ENCODE data around the gene NPAS2.
A peak's percentile ranks its signal among the peaks of the same experiment; 100 is the strongest.

The NPAS2 gene

DNA sequence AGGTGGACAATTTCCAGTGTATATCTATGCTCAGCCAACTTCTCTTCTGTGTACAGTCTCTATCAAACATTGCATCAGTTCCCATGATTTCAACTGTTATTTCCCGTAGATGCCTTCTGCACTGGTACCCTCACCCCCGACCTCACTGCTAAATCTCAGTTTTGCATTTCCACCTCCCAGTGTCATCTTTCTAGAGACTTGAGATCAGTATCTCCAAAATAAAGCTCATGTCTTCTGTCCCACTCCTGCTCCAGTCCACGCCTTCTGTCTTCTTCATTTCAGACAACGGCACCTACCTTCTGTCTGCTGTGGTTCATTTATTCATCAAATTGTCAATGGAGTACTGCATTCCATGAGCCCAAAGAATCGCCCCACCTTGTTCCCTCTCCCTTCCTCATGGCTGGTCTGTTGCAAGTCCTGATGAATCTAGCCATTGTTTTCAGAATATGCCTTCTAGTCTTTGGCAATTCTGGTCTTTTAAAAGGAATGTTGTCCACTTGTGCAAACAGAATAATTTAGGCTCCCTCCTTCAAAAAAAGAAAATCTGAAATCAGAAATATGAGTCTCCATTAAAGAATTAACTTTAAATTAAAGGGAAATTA, 23.3 kb upstream of the NPAS2 start:
- DNase-seq, result no peak

DNA sequence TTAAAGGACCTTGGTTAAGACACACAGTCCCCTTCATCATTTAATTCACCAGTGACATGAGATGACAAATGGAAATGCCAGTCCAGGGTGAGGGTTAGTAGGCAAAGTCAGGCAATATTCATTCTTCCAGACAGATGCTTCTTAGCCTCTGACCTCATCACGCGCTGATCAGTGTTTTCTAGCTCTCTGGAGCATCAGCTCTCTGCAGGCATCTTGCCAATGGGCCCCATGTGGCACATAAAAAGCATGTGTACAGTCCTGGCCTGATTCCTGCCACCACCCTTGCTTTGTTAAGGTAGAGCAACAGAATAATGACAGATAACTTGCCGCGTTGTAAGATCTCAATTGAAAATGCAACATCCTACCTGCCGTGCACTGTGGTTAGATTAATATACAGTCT, 20.3 kb upstream of the NPAS2 start:
- DNase-seq, result peak; percentile 54

DNA sequence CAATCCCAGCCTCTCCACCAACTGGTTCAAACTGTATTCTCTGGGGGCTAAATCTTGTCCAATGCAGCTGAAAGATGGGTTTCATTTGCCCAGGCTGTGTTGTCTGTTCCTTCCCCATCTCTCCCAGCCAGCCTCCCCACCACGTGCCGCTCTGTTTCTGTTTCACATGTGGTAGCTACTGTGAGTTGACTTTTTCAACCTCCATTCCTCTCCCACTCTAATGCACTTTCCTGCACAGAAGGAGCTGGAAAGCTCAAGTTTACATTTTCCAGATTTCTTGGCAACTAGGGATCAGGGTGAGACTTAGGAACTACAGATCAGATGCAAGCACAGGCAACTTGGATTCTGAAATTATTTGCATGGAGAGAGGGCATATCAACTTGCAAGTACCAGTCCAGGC, 19.0 kb upstream of the NPAS2 start:
- DNase-seq, result no peak

DNA sequence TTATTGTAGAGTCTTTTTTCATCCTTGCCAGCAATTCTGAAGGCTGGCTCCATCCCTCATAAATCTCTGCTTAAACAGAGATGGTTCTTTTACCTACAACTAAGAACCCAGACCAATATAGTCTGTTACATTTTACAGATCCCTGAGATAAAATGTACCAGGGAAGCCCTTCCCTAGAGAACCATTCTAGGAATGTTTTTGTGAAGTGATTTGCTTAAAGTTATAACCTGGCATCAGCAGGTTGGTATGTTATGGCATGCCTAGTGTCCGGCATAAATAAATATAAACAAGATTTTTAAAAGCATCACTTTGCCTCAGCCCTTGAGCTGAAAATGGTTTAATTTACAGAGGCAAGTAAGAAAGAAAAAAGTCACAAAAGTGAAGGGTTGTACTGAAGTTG, 18.5 kb upstream of the NPAS2 start:
- DNase-seq, result no peak

DNA sequence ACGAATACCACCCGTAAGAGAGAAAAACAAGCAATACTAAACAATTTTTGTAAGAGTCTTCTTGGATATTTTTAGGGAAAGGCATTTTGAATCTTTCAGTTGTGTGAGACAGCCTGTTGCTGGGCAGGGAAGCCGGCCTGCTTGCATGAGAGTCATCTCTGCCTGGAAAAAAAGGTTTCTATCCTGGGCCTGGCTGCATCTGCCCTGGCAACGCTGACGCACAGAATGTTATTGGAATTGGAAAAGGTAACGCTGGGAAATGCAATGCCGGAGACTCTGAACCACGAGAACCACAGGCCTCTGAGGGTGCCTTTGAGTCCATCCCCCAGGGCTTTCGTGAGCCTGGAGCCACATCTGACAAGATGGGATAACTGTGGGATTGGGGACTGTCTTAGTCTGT, 17.9 kb upstream of the NPAS2 start:
- DNase-seq, result no peak

DNA sequence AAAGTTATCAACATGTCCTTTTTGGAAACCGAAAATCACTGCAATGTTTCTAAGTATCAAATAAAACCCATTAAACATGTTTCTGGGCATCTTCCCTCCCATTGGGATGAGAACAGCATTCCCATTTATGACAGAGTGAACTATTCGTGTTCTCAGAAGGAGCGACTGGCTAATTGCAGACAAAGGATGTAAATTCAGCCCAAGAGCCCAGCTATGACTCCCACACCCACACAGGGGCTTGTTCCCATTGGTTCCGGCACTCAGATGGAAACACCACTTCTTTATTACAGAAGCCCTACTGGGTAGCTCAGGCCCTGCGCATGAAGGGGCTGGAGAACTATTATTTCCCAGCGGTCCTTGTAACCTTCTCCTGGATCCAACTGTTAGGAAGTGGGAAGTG, 16.6 kb upstream of the NPAS2 start:
- no peak for DNase-seq

DNA sequence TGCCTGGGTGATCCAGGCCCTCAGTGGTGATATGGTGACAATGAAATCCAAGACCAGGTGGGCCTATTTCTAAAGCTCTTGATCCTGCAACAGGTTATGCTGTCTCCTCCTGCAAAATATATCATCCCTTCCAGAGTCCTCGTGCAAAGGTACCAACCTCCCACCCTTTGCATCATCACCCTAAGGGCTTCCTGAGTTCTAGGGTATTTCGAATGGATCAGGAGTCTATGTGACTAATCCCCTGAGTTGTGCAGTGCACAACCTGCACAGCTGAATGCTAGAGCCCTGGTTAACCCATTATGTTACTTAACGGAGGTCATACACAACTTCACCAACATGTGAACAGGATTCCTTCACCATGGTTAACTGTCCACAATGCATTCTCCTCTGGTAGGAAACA, 13.4 kb upstream of the NPAS2 start:
- DNase-seq, result no peak

DNA sequence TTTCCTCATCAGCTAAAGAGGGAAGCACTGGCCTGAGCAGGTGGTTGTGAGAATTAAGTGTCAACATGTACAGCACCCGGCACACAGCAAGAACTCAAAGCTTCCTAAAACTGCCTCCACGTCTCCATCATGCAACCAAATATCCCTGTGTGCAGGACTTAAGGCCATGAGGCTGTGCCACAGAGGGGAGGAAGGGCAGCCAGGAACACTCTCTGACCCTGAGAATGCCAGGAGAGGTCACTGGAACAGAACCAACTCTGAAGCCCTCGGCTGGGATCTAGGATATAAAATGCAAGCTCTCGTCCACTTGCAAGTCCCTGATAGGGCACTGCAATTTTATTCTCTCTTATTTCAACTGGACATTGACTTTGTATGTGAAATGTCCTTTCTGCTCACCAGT, 12.2 kb upstream of the NPAS2 start:
- DNase-seq, result no peak

DNA sequence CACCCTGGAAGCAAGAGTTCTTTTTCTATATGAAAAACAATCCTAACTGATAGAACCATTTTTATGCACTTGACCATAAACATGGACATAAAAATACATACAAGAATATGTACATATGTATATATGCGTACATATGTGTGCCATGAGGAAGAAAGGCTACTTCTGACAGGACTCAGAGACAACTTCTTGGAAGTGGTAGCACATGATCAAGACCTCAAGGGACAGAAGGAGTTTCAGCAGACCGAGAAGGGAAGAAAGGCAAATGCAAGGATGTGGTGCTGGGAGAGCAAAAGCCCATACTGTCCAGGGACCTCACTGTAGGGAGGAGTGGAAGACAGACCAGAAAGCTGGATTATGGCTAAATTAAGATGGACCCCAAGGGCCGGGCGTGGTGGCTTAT, 11.4 kb upstream of the NPAS2 start:
- DNase-seq, result no peak

DNA sequence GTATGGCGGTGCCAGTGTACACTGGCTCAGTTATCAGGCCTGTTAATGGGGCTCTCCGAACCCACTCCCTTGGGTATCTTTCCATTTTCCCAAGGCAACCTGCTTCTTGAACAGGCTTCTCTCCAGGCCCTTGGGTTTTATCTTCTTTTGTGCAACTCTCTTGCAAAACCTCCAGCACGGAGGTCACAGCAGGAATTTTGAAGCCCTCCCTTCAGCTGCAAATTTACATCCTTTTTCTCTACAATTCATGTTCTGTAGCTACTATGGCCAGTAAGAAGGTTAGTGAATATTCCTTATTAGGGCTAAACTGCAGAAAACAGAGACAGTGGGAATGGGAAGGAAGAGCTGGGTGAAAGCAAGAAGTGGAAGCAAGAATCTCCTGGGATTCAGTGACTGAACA, 10.4 kb upstream of the NPAS2 start:
- no peak for DNase-seq

DNA sequence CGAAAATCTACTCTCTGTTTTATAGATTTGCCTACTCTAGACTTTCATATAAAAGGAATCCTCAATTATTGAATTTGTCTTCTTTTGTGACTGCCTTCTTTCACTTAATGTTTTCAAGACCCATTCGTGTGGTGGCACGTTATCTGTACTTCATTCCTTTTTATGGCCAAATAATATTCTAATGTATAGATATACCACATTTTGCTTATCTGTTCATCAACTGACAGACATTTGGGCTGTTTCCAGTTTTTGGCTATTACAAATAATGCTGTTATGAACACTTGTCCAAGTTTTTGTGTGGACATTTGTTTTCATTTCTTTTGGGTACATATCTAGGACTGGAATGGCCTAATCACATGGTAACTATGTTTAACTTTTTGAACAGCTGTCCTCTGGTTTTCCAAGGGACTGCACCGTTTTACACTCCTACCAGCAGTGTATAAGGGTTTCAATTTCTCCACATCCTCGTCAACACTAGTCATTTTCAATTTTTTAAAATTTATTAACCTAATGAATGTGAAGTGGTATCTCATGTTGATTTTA, 9.3 kb upstream of the NPAS2 start:
- DNase-seq, result no peak

DNA sequence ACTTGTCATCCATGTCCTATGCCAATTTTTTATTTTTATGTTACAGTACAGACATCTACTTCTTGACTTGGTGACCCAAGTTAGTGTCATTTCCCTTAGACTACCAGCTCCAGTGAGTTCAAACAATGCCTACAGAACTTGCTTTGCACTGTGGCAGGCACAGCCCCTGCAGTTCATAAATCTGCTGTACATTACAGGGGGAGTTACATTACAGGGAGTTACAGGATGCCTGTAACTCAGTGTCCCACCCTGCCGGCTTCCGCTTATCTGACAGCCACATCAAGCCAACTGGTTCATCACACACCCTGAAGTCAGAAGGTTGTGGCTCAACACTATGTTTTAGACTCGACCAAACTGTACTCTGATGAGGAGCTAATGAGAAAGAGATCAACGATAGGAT, 7.8 kb upstream of the NPAS2 start:
- DNase-seq, result no peak

DNA sequence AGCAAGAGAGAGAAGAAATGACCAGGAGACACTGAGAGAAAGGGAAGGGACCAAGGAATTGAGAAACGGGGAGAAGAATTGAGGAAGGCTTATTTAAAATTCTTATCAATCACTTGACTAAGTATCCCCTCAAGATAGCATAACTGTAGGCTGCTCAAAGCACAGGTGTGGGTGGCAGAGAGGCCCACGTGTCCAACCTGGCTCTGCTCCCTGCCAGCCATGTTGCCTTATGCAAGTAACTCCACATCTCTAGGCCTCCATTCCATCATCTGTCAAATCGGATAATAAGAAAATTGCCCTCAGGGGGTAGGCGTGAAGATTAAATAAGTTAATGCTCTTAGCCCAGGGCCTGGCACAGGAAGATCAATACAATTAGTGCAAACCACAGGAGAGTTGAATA, 7.4 kb upstream of the NPAS2 start:
- DNase-seq, result peak; percentile 45

DNA sequence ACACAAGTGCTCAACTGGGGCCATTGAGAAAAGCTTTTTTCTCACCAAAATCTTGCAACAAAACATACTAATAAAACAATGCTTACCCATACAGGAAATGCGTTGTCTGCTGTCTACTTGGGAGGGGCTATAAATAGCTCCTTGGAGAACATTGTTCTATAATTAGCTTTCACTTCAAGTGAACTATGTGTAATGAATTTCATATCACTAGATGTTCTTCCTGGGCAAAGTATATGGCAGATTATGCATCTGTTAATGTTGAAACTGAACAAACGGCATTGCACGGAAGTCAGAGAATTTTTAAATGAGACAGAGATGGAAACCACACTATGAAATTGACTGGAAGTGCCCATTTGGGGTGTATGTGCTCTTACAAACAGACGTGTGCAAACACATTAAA, 6.4 kb upstream of the NPAS2 start:
- no peak for DNase-seq

DNA sequence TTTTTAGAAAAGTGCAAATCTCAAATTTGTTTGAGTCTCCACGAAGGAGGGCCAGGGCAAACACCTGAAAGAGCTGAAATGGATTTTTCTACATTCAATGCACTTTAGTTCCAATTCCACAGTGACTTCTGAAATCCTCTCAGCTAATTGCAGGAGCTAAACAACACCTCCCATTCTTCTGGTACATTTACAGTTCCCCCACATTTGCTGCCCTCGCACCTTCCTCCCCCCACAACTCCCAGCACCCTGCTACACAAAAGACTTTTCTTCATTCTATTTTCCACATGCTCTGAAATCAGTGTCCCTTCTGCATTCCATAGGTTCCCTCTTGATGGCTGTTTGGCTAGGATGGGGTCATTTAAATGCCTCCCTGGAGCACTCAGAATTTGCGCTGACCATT, 5.9 kb upstream of the NPAS2 start:
- no peak for DNase-seq

DNA sequence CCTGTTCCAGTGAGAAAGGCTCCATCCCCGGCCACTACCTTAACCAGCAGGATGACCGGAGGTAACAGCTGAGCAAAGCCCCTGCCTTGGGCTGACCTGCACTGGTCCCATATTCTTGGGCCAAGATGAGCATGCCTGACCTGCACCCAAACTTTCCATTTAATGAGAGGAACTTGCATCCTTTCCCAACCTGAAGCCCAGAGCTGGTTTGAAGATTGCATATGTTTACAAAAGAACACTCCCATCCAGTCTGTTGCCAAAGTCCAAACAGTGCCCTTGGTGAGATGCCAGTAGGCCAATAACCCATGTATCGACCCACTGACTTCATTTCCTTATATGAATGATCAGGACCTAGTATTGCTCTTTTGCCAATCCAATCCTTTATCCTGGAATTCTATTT, 5.5 kb upstream of the NPAS2 start:
- no peak for DNase-seq

DNA sequence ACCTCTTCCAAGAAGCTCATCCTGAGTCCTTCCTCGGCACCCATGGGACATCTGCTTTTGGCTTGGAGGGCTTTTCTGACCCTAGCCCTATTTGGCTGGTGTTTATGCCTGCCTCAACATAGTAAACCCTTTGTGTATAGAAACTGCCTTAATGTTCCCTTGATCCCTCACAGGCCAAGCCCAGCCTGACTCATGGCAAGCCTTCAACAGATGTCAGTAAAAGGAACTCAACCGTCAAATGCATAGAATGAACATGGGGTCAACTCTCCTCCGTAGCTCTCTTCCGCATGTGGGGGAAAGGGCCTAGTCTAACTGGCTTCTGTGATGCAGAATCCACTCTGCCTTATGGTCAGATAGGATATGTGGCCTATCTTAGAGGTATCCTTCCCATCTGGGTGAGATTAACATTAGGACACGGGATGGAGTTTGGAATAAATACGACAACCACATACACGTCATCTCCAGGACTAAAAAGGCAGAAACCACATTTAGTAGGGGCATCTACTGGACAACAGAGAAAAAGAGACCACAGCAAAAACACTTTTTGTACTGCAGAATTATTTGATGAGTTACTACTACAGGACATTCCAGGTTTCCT, 2.5 kb upstream of the NPAS2 start:
- peak; percentile 17 for DNase-seq

DNA sequence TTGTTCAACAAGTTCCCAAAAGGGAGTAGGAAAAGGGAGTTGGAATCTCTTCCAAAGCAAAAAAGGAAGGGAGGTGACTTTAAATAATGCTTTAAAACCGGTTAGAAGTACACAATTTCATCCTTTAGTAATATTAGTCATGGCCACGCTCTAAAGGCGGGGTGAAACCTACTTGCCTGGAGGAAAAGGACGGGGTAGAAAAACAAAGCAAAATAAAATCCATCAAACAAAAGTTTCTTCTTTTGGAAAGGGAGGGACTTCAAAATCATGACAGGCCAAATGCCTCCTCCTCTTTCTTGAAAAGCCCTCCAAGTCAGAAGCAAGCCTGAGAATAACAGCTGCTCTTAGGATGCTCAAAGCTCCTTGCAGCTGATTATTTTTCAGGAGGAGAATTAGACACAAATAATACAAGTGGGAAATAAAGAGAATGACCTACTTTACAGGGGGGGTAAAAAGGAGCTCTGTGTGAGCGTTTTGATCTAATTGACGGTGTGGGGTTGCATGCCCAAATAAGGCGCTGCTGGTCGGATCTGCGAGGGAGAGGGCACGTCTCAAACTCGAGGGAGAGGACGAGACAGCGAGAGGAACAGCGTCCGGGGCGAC, 1.8 kb upstream of the NPAS2 start:
- no peak for DNase-seq

DNA sequence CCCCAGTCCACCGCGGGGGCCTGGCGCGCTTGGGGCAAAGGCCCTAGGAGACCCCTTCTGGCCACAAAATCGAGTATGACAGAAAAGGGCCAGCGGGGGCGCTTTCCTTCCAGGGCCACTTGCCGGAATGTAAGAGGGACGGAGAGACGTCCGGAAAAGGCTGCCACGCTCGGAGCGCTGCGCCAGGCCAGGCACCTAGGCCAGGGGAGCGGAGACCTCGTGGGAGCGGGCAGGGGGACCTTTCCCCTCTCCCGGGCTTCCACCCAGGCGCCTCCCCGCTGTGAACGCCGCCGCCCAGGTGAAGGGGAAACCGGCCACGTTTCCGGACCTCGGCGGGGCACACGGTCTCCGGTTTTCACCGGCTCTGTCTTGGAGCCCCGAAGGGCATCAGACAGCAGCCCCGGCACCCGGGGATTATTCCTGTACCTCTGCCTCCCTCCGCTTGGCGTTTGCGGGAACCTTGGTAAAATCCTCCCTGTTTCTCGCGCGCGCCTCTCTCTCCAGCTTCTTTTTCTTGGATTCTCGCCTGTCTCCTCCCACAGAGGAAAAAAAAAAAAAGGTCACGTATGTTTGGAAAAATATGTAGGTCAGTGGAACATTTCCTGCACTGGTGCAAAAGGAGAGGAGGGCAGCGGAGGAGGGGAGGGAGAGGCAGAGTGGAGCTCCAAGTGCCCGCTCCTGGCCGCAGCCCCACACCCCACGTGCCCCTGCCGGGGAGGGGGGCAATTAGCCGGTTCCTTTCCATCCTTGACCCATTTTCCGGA, 1.2 kb upstream of the NPAS2 start:
- DNase-seq, result peak; percentile 84

DNA sequence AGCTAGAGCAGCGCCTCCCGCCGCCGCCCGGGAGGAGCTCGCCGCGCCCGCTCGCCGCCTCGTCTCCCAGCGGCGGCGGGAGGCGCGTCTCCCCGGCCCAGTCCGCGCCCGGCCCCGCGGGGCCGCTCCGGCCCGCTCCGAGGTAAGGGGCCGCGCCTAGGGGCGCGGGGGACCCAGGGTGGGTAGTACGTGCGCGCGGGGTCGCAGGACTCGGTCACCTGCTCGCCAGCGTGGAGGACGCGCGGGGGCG, 259 bp downstream of the NPAS2 start:
- no peak for DNase-seq

DNA sequence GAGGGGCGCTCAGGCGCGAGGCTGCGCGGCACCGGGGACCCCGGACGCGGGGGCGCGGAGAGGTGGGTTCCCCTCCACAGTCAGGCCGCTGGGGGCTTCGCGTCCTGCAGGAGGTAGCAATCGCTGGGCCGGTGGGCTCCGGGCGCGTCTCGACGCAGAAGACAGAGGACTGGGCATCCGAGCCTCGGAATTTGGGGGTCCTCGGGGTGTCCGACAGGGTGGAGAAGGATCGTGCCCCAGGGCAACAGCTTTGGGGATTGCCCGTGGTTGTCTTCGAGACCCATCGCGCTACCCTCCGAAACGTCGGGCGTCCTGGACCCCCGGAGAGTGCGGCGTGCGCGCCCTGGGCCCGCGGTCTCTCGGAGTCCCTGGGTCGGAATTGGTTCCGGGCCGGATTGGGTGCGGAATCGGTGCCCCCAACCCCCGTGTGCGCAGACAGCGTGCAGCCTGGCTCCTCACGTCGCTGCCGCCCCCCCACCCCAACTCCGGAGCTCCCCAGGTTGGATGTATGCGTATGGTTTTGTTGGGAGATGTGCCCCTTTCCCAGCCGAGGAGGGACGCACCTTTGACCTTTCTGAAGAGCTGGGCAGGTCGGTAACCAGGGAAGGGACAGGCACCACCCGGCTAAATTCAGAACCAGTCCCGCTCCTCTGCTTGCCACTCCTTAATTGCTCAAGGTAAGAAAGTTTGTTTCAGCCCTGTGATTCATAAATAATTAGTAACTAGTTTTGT, 750 bp downstream of the NPAS2 start:
- peak; percentile 59 for DNase-seq

DNA sequence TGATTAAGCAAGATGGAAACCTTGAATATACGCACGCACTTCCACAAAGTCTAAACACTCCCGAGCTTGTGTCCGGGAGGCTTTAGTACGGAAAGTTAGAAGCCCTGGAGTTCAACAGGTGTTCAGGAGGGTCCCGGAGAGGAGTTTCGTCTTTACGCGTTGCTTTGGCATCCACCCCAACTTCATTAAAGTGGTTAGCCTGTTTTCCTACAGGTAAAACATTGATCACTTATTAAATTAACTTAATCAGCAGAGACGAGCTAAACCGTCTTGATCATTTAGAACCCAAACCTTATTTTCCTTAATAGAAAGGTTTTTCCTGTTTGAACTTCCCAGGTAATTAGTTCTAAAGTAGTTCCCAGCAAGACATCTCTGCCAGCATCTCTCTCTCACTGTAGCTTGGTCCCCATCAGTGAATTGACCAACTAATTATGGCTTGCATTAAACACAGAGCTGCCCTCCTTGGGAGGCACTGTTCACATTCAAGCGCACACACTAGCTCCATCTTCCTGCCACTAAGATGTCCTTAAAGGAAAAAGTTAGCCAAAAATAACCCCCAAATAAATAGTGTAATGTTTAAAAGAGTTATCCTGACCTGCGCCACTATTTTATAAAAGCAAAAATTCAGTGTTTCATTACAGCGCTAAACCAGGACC, 1.4 kb downstream of the NPAS2 start:
- peak; percentile 38 for DNase-seq

DNA sequence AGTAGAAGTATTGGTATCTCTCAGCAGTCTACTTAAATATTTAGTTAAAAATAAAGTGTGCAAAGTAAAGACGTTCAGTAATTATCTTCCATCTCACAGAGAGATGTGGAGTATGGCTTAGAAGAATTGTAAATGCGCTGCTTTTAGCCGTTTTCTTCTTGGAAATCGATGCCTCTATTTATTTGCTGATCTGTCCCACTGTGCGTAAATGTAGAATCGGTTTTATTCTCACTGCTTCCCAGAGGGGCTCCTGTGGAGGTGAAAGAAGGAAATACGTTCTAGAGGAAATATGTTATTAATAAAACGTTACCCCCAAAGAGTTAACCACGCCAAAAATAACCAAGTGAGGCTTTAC, 1.9 kb downstream of the NPAS2 start:
- DNase-seq, result peak; percentile 15

Data from eye (tissue), 1 donor.